Measurements from ENCODE around the gene MYO16.

MYO16 gene

GRCh38 chr13:109180905-109181425, 551.6 kb downstream of the MYO16 start:
- no peaks in the 10 kb centered on the region for H3K27me3 Mint-ChIP-seq (ENCODE audit: low read depth, poor library complexity)
- no peak for TF ChIP-seq CTCF (IDR thresholded peaks at IDR 0.05)
- H3K9me3 Mint-ChIP-seq, result no peaks in the 10 kb centered on the region
- H3K4me3 Mint-ChIP-seq, result no peak overlapping the region
- H3K4me1 Mint-ChIP-seq, result peaks cover 22% of the 10 kb centered on the region
- peak overlapping the region; percentile 73 for H3K27ac Mint-ChIP-seq
- H3K36me3 Mint-ChIP-seq (ENCODE audit: low read depth), result no peaks in the 10 kb centered on the region
- DNase-seq, result no peak

- H3K9me3 Mint-ChIP-seq, result no peaks in the 10 kb centered on the region
- H3K36me3 Mint-ChIP-seq (ENCODE audit: low read depth), result no peaks in the 10 kb centered on the region
- peak overlapping the region; percentile 48 for H3K27ac Mint-ChIP-seq
These were observed 553.5 kb downstream of the MYO16 start for GRCh38 chr13:109182777-109183465.

GRCh38 chr13:109191413-109191812, 562.0 kb downstream of the MYO16 start:
- Mint-ChIP-seq H3K9me3 (no peaks in the 10 kb centered on the region), H3K27me3 (ENCODE audit: low read depth, poor library complexity) (no peaks in the 10 kb centered on the region), H3K27ac (no peak overlapping the region), H3K4me3 (no peak overlapping the region), H3K36me3 (ENCODE audit: low read depth) (no peaks in the 10 kb centered on the region), H3K4me1 (no peaks in the 10 kb centered on the region)
- TF ChIP-seq CTCF (IDR thresholded peaks at IDR 0.05), result no peak
- DNase-seq, result no peak

More at GRCh38 chr13:109182777-109183465, 553.5 kb downstream of the MYO16 start:
- no peak for DNase-seq
- H3K4me1 Mint-ChIP-seq, result peaks cover 22% of the 10 kb centered on the region
- H3K4me3 Mint-ChIP-seq, result no peak overlapping the region
- no peaks in the 10 kb centered on the region for H3K27me3 Mint-ChIP-seq (ENCODE audit: low read depth, poor library complexity)
- no peak for TF ChIP-seq CTCF (IDR thresholded peaks at IDR 0.05)

- no peak overlapping the region for H3K4me3 Mint-ChIP-seq
- H3K27me3 Mint-ChIP-seq (ENCODE audit: low read depth, poor library complexity), result no peaks in the 10 kb centered on the region
- no peak for DNase-seq
- no peak for TF ChIP-seq CTCF (IDR thresholded peaks at IDR 0.05)
- H3K4me1 Mint-ChIP-seq, result no peaks in the 10 kb centered on the region
- no peaks in the 10 kb centered on the region for H3K36me3 Mint-ChIP-seq (ENCODE audit: low read depth)
- no peaks in the 10 kb centered on the region for H3K9me3 Mint-ChIP-seq
- no peak overlapping the region for H3K27ac Mint-ChIP-seq
These were observed 562.9 kb downstream of the MYO16 start for GRCh38 chr13:109192306-109192705.

- Mint-ChIP-seq H3K4me3 (no peak overlapping the region), H3K9me3 (no peaks in the 10 kb centered on the region), H3K4me1 (no peaks in the 10 kb centered on the region), H3K27me3 (ENCODE audit: low read depth, poor library complexity) (no peaks in the 10 kb centered on the region), H3K36me3 (ENCODE audit: low read depth) (no peaks in the 10 kb centered on the region), H3K27ac (no peak overlapping the region)
- TF ChIP-seq CTCF (IDR thresholded peaks at IDR 0.05), result peak; percentile 34
- DNase-seq, result peak; percentile 28
These were observed 567.5 kb downstream of the MYO16 start for GRCh38 chr13:109196948-109197347.

- H3K9me3 Mint-ChIP-seq, result no peaks in the 10 kb centered on the region
These were observed 569.2 kb downstream of the MYO16 start for GRCh38 chr13:109198585-109198984.

More at GRCh38 chr13:109198585-109198984, 569.2 kb downstream of the MYO16 start:
- Mint-ChIP-seq H3K36me3 (ENCODE audit: low read depth) (no peaks in the 10 kb centered on the region), H3K4me3 (no peak overlapping the region), H3K27ac (no peak overlapping the region), H3K4me1 (no peaks in the 10 kb centered on the region), H3K27me3 (ENCODE audit: low read depth, poor library complexity) (no peaks in the 10 kb centered on the region)
- TF ChIP-seq CTCF (IDR thresholded peaks at IDR 0.05), result no peak
- DNase-seq, result no peak

Measured in nephron progenitor cell (in vitro differentiated cells).